Activated CD4-positive, alpha-beta T cell treated with anti-CD3 and anti-CD28 coated beads, Interleukin-2, amount 10 ng/mL, durations not matched to agents 7 days and 5 days (primary cell): ENCODE data around the gene MRPS7. TPM values are rescaled to one million over a fixed set of nuclear protein-coding genes. Genes with fewer than 3 reads are reported as not detected.

Source experiments
- CTCF ChIA-PET: fragments of 350-600 bp; sonication (Branson Sonifier 250); formaldehyde crosslinking; loops from one replicate; lab custom pipeline; 2021; ENCODE audit warnings: antibody characterized with exemption; lab: Charles Lee
- POLR2A ChIA-PET: fragments of 350-600 bp; sonication (Branson Sonifier 250); formaldehyde crosslinking; loops from one replicate; lab custom pipeline; 2021; ENCODE audit warnings: antibody characterized with exemption; lab: Charles Lee
- DNase-seq: peaks from one replicate; pipeline ENCODE4 v3.0.0-alpha.2; 2020
- H3K27ac Mint-ChIP-seq: one replicate; pipeline ENCODE4 v1.8.0; 2021; ENCODE audit warnings: mild to moderate bottlenecking, moderate library complexity, mixed read lengths
- H3K27me3 Mint-ChIP-seq: one replicate; pipeline ENCODE4 v1.8.0; 2021; ENCODE audit warnings: mixed read lengths
- H3K36me3 Mint-ChIP-seq: one replicate; pipeline ENCODE4 v1.8.0; 2021; ENCODE audit warnings: low read depth, mixed read lengths
- H3K4me1 Mint-ChIP-seq: one replicate; pipeline ENCODE4 v1.8.0; 2021; ENCODE audit warnings: mixed read lengths
- H3K4me3 Mint-ChIP-seq: one replicate; pipeline ENCODE4 v1.8.0; 2021; ENCODE audit warnings: mild to moderate bottlenecking, moderate library complexity, mixed read lengths
- H3K9me3 Mint-ChIP-seq: one replicate; pipeline ENCODE4 v1.8.0; 2021; ENCODE audit warnings: mixed read lengths
- total RNA-seq, 2 experiments: library from RNA; stranded (reverse); gene quantifications; one replicate each; pipeline ENCODE4 v1.2.3, GENCODE V29; 2021

Gene MRPS7
- total RNA-seq, 2 experiments from 2014 or later = 35.4 to 38.2 TPM

DNA sequence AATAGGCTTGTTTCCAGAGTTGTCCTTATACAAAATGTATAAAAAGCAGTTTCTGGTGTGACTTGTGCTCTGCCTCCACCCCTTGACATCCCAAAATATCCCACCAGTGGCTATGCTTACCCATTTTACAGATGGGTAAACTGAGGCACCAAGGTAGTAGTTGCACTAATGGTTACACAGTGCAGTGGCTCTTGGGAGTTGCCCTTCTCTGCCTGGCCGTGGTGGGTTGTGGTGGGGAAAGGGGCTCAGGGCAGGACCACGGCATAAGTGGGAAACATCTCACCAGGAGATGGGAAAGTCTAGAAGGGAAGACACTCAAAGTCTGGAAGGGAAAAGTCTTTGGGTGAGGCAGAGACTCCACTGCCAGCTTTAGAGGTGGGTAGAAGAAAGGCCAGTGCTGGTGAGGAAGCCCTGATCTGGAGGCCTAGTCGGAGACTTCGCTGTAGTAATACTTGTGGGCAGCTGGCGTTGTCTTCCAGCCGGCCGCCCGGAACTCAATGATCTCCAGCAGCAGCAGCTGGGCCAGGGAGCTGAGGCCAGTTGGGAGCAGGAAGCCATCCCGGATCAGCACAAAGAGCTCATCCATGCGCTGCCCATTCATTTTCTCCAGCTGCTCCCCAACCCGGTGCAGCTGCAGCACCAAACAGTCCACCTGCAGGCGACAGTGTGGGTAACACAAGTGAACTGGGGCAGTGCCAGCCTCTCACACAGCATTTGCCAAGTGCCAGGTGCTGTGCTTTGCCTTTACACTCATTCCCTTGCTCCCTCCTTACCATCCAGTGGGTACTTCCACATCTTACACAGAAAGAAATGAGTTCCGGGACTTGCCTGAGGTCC, 4.9 kb downstream of the MRPS7 start:
- Mint-ChIP-seq H3K36me3 (peaks cover 15% of the 10 kb centered on the region), H3K27ac (peak overlapping the region; percentile 72), H3K4me1 (peaks cover 33% of the 10 kb centered on the region), H3K9me3 (no peaks in the 10 kb centered on the region), H3K4me3 (no peak overlapping the region), H3K27me3 (no peaks in the 10 kb centered on the region)
- DNase-seq = no peak
- POLR2A ChIA-PET = no interaction called here
- CTCF ChIA-PET = interaction anchor here (0.6 to 1.1 kb wide), 2 partner anchors 67 to 146 kb away, joined by 3 read pairs; no protein-coding TSS in a partner anchor

DNA sequence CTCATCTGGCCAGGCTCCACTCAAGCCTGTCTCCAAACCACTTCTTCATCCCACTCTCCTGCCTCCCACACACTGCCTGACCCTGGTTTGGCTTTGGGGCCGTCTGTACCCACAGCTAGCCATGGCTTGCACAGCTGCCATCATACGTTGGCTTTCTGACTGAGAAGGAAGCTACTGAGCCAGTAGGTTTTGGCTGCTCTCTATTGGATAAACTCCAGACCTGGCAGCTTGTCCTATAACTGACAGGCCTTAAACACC, 5.4 kb downstream of the MRPS7 start:
- no peaks in the 10 kb centered on the region for H3K9me3 Mint-ChIP-seq
- H3K4me3 Mint-ChIP-seq = no peak overlapping the region
- DNase-seq = no peak
- POLR2A ChIA-PET = no interaction called here
- peak overlapping the region; percentile 72 for H3K27ac Mint-ChIP-seq
- CTCF ChIA-PET = interaction anchor here (0.5 to 1.1 kb wide), 3 partner anchors 16 to 145 kb away, joined by 3 to 4 read pairs (median 3); no protein-coding TSS in a partner anchor
- H3K4me1 Mint-ChIP-seq = peaks cover 36% of the 10 kb centered on the region
- peaks cover 16% of the 10 kb centered on the region for H3K36me3 Mint-ChIP-seq
- no peaks in the 10 kb centered on the region for H3K27me3 Mint-ChIP-seq

DNA sequence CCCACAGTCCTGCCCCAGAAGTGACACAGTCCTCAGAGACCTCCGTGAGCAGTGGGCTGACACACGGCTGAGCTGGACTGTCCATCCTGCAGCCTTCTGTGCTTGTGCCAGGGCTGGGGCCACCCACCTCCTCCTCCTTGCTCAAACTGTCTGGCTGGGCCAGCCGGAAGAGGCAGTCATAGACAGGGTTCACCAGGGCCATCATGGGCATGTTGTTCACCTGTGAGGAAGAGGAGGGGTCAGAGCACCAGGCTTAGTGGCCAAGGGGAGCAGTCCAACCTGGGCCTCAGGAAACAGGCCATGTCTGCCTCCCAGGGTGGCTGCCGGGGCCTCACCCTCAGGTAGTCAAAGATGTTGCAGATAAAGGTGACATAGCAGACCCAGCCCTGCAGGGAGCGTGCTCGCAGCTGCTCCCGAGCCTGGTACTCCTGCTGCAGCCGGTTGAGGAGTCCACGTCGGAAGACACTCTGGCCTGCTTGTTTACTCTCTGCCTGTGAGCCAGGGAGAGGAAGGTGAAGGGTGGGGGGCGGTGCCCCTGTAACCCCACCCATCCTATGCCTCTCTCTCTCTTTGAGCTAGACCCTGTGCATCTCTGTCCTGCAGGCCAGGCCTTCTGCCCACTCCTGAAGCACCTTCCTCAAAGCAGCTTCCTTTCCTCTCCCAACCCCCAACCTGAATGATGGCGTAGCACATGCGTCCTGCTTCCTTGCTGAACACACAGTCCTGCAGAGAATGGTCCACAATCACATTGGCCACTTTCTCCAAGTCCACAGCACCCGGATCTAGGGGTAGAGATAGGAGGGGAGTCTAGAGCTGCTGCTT, 5.9 kb downstream of the MRPS7 start:
- ChIA-PET POLR2A (no interaction called here), CTCF (interaction anchor here (0.5 to 1.1 kb wide), 3 partner anchors 17 to 145 kb away, joined by 3 to 4 read pairs (median 3); no protein-coding TSS in a partner anchor)
- H3K4me3 Mint-ChIP-seq = no peak overlapping the region
- H3K36me3 Mint-ChIP-seq = peaks cover 16% of the 10 kb centered on the region
- H3K27me3 Mint-ChIP-seq = no peaks in the 10 kb centered on the region
- H3K27ac Mint-ChIP-seq = no peak overlapping the region
- no peak for DNase-seq
- no peaks in the 10 kb centered on the region for H3K9me3 Mint-ChIP-seq
- peaks cover 34% of the 10 kb centered on the region for H3K4me1 Mint-ChIP-seq

DNA sequence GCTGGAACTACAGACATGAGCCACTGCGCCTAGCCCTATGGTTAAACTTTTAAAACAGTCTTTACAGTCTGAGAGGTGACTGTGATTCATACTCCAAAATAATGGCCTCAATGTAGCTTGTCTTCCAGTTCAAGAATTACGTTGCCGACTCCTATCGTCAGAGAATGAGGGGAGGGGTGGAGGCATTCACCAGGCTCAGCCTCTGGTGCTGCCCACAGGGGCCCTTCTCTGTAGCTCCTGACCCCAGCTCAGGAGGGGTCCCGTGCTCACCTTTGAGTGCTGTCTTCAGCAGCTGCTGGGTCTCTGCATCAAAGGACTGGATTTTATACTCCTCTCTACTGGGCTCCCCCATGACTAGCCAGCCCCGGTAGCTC, 8.2 kb downstream of the MRPS7 start:
- Mint-ChIP-seq H3K27me3 (no peaks in the 10 kb centered on the region), H3K27ac (peak overlapping the region; percentile 86), H3K4me1 (peaks cover 35% of the 10 kb centered on the region), H3K4me3 (peak overlapping the region; percentile 80), H3K36me3 (peaks cover 24% of the 10 kb centered on the region), H3K9me3 (no peaks in the 10 kb centered on the region)
- CTCF ChIA-PET = interaction anchor here (0.6 to 4.4 kb wide), 14 partner anchors 8 to 254 kb away, joined by 3 to 115 read pairs (median 12); partner anchors contain the start of genes GGA3, MRPS7, SLC25A19 and TSEN54
- POLR2A ChIA-PET = interaction anchor here (0.7 to 1.8 kb wide), 2 partner anchors 9 to 19 kb away, joined by 3 to 20 read pairs; partner anchors contain the start of gene SLC25A19
- DNase-seq = no peak

DNA sequence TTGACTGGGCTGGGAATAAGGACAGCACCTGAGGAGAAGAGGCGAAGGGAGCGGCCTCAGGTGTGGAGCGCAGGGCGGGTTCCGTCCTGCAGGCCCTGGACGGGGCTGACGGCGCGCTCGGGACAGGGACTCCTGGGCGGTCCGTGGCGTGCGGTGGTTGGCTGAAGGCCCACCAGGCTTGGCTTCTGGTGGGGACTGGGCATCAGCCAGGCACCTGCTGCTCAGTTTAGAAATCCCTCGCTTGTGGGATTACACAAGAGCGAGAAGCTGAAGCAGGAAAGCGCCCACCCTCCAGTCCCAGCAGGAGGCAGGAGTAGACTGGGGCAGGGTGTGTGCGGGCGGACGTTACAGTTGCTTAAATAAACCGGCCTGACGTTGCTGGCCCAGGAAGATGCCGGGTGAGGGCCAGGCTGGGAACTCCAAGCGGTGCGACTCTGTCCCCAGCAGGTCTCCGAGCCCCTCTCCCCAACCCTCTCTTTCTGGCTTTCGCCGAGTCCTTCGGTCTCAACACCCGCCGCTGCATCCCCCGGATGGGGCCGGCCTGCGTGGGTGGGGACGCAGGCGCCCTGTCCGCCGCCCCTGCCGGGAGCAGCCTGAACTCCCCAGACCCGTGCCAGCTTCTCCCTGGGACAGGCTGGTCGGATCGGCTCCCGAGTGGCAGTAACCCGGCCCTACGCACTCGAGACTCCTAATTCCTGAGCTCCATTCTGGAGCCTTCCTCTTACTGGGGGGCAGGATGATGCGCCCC, 8.7 kb downstream of the MRPS7 start:
- peak overlapping the region; percentile 86 for H3K27ac Mint-ChIP-seq
- H3K4me1 Mint-ChIP-seq = peaks cover 35% of the 10 kb centered on the region
- ChIA-PET POLR2A (interaction anchor here (0.6 to 1.8 kb wide), 6 partner anchors 8 to 142 kb away, joined by 3 to 20 read pairs (median 6); partner anchors contain the start of genes GGA3, GRB2 and SLC25A19), CTCF (interaction anchor here (0.6 to 4.4 kb wide), 71 partner anchors 9 to 467 kb away, joined by 3 to 115 read pairs (median 4); partner anchors contain the start of genes CDR2L, FDXR, GGA3 and GRB2)
- no peaks in the 10 kb centered on the region for H3K27me3 Mint-ChIP-seq
- H3K9me3 Mint-ChIP-seq = no peaks in the 10 kb centered on the region
- peak; percentile 52 for DNase-seq
- H3K36me3 Mint-ChIP-seq = peaks cover 26% of the 10 kb centered on the region
- H3K4me3 Mint-ChIP-seq = peak overlapping the region; percentile 80

DNA sequence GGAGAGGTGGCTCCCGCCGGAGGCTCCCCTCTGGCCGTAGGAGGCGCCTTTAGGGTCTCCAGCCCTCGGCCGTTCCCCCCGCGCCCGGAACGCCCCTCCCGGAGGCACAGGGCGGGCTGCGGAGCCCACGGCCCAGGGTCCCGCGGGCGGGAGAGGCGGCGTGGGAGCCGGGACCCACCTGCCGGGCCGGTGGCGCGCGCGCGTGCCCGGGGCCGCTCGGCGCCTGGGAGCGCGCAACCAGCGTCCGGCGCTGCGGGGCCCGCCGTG, 9.2 kb downstream of the MRPS7 start, which contains the start of gene MIF4GD:
Gene MIF4GD (minus strand): TSS at position 266 of the 267 bp plus-strand sequence. CDS start 1,036 bp downstream, outside the sequence.
- Mint-ChIP-seq H3K9me3 (no peaks in the 10 kb centered on the region), H3K4me1 (peaks cover 35% of the 10 kb centered on the region), H3K27ac (peak within 1 kb of the TSS; percentile 86), H3K4me3 (peak within 1 kb of the TSS; percentile 80), H3K27me3 (no peaks in the 10 kb centered on the region), H3K36me3 (peaks cover 27% of the 10 kb centered on the region)
- CTCF ChIA-PET = interaction anchor here (0.6 to 4.4 kb wide), 70 partner anchors 10 to 467 kb away, joined by 3 to 115 read pairs (median 4); partner anchors contain the start of genes CDR2L, FDXR, GGA3 and GRB2
- no peak for DNase-seq
- POLR2A ChIA-PET = interaction anchor here (0.6 to 1.8 kb wide), 6 partner anchors 9 to 142 kb away, joined by 3 to 20 read pairs (median 6); partner anchors contain the start of genes GGA3, GRB2 and SLC25A19

DNA sequence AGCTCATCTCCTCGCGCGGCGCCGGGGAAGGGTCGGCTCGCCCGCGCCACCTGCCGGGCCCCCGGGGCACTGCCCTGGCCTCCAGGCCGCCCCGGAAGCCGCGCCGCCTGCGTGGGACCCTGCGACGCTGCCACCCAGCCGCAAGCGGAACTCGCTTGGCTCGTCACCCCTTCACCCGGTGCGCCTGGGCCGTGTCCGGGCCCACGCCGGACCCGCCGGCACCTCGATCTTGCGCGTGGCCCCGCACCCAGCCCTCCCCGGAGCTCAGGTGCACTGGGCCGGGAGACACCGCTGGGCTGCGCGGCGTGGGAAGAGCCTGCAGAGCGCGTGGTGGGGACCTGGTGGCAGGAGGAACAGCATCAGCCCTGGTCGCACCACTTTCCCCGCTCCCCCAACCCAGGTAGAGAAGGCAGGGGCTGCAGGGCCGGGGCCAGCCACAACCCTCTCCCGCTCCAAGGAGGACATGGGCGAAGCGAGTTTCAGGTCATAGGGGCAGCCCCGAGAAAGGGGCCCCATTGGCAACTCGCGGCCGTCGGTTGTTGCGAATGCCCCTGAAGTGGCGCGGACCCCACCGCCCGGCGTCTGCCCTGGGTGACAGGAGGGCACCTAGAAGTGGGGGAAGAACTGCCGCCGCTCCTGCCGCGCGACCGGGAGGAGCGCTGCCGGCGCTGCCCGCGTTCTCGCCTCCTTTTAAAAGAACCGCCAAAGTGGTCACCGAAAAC, 9.7 kb downstream of the MRPS7 start:
- POLR2A ChIA-PET = interaction anchor here (0.6 to 1.8 kb wide), 6 partner anchors 9 to 141 kb away, joined by 3 to 20 read pairs (median 6); partner anchors contain the start of genes GGA3, GRB2 and SLC25A19
- peaks cover 35% of the 10 kb centered on the region for H3K4me1 Mint-ChIP-seq
- CTCF ChIA-PET = interaction anchor here (0.6 to 4.4 kb wide), 71 partner anchors 10 to 466 kb away, joined by 3 to 115 read pairs (median 4); partner anchors contain the start of genes CDR2L, FDXR, GGA3 and GRB2

DNA sequence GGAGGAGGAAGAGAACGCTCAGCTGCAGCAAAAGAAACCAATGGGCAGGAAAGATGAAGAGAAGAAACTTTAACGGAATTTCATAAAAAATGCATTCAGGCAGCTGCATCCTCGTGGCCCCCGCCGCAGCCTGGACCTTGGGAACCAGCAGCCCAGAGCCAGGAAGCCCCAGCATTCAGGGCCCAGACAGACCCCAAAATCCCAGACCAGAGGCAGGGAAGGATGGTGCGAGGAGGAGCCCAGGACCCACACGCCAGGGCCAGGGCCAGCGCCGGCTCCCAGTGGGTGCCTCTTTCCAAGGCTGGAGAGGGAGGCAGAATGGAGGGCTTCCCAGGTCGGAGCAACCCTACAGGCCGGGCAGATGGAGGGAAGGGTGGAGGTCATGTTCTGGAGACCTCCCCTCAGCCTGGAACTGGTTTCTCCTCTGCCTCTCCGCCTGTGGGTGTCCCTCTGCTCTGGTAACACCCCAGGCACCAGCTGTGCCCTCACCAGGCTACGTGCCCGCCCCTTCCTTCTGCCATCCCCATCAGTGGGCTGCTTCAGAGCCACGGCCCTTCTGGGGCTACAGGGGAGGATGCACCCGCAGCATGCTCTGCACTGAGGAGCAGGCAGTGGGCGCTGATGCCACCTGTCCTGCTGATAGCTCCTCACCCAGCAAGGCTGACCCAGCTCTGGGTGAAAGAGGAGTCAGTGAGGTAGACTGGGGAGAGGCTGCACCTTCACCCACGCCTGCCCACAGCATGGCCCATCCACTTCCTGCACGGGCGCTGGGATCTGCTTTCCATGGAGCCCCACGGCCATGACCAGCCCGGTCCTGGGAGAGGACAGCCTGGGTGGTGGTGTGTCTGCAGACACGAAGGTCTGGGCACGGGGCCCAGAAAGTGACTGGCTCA, 10.5 kb downstream of the MRPS7 start:
- CTCF ChIA-PET = interaction anchor here (0.6 to 4.4 kb wide), 21 partner anchors 9 to 318 kb away, joined by 3 to 115 read pairs (median 4); partner anchors contain the start of genes GGA3, GRB2, MRPS7 and SLC25A19
- no peak for DNase-seq
- Mint-ChIP-seq H3K9me3 (no peaks in the 10 kb centered on the region), H3K4me3 (peak overlapping the region; percentile 78), H3K36me3 (peaks cover 18% of the 10 kb centered on the region), H3K27me3 (no peaks in the 10 kb centered on the region), H3K4me1 (peaks cover 35% of the 10 kb centered on the region), H3K27ac (peak overlapping the region; percentile 84)
- POLR2A ChIA-PET = no interaction called here

More for the DNA sequence above, 9.7 kb downstream of the MRPS7 start:
- Mint-ChIP-seq H3K27ac (peak overlapping the region; percentile 84), H3K9me3 (no peaks in the 10 kb centered on the region), H3K36me3 (peaks cover 23% of the 10 kb centered on the region), H3K4me3 (peak overlapping the region; percentile 78), H3K27me3 (no peaks in the 10 kb centered on the region)
- DNase-seq = peak; percentile 85

DNA sequence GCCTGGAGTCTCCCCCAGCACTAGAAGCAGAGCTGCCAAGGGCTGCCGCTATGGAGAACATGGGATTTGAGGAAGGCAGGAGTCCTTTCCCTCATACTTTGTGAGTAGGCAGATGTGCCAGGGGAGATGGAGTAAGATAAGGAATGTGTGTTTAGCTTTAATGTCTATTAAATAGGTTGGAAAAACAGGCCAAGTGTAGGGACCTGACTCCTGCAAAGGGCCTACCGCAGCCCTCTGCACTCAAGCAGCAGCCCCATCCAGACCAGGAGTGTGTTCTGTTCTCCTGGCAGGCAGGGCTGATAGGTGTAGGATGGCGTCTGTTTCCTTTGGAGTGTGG, 11.1 kb downstream of the MRPS7 start:
- Mint-ChIP-seq H3K9me3 (no peaks in the 10 kb centered on the region), H3K4me3 (peak overlapping the region; percentile 78), H3K36me3 (peaks cover 20% of the 10 kb centered on the region), H3K27me3 (no peaks in the 10 kb centered on the region), H3K4me1 (peaks cover 35% of the 10 kb centered on the region), H3K27ac (peak overlapping the region; percentile 84)
- ChIA-PET CTCF (interaction anchor here (0.6 to 4.4 kb wide), 7 partner anchors 11 to 1504 kb away, joined by 3 to 115 read pairs (median 10); partner anchors contain the start of genes GGA3, MRPS7 and SLC25A19), POLR2A (no interaction called here)
- no peak for DNase-seq

DNA sequence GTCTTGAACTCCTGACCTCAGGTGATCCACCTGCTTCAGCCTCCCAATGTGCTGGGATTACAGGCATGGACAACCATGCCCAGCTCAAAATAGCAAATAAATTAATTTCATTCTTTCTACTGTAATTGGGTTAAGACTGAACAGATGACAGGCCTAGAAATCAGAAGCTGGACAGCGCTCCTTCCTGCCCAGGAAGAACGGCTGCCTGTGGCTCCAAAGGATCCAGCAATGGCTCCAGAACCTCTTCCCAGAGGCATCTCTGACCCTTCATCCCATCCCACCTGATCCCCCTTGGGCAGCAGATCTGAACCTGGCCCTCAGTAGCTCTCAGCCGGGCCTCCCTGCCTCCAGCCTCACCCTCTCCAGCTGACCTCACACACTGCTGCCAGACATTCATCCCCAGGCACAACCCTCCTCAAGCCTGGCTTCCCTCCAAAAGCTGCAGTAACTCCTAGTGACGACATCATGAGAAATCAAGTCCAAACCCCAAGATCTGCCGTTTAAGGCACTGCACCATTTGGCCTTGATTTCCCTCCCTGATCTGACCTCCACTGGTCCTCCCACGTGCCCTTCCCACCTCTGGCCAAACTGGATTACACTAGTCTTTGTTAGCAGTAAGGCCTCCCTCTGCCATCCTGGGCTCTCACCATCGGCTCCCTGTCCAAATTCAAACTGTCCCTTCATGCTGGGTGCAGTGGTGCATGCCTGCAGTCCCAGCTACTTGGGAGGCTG, 12.5 kb downstream of the MRPS7 start:
- no peak overlapping the region for H3K27ac Mint-ChIP-seq
- H3K27me3 Mint-ChIP-seq = no peaks in the 10 kb centered on the region
- DNase-seq = no peak
- H3K4me1 Mint-ChIP-seq = peaks cover 27% of the 10 kb centered on the region
- CTCF ChIA-PET = interaction anchor here (1.1 kb wide), 1 partner anchor 13 kb away, joined by 3 read pairs; the partner anchor contains the start of genes GGA3 and MRPS7
- peaks cover 20% of the 10 kb centered on the region for H3K36me3 Mint-ChIP-seq
- no peak overlapping the region for H3K4me3 Mint-ChIP-seq
- POLR2A ChIA-PET = interaction anchor here (1.2 kb wide), 1 partner anchor 15 kb away, joined by 3 read pairs; the partner anchor contains the start of gene SLC25A19
- no peaks in the 10 kb centered on the region for H3K9me3 Mint-ChIP-seq
